DMS153 treated with DMSO at 0.1 percent for 48 hours (cell line): ENCODE results near the gene ADCY4.

Source experiments
- DNase-seq: peaks from one replicate; lab custom pipeline; 2025; ENCODE audit not compliant: unreplicated experiment; lab: John Stamatoyannopoulos, UW

ADCY4 gene

GRCh38 chr14:24279301-24280186 is 55.3 kb downstream of the ADCY4 start:
- no peak for DNase-seq

- no peak for DNase-seq
These were observed 56.4 kb downstream of the ADCY4 start for GRCh38 chr14:24278424-24278823.

- DNase-seq, result no peak
These were observed 57.1 kb downstream of the ADCY4 start for GRCh38 chr14:24277606-24278321.

GRCh38 chr14:24277071-24277470 is 57.8 kb downstream of the ADCY4 start:
- no peak for DNase-seq

- no peak for DNase-seq
These were observed 60.7 kb downstream of the ADCY4 start for GRCh38 chr14:24274101-24274543.

GRCh38 chr14:24273422-24273998 is 61.4 kb downstream of the ADCY4 start:
- DNase-seq, result no peak

GRCh38 chr14:24272467-24272866 is 62.4 kb downstream of the ADCY4 start:
- DNase-seq, result no peak

GRCh38 chr14:24271834-24272263 is 63.0 kb downstream of the ADCY4 start:
- DNase-seq, result no peak

- peak; percentile 72 for DNase-seq
These were observed 63.6 kb downstream of the ADCY4 start, which contains the start of gene RABGGTA for GRCh38 chr14:24271134-24271833. TSS of gene RABGGTA (minus strand) at chr14:24271597. CDS start at chr14:24271115, 482 bp downstream.

GRCh38 chr14:24270537-24271133 is 64.2 kb downstream of the ADCY4 start:
- no peak for DNase-seq

GRCh38 chr14:24269910-24270536 is 64.8 kb downstream of the ADCY4 start:
- DNase-seq, result no peak

GRCh38 chr14:24269368-24269767 is 65.5 kb downstream of the ADCY4 start:
- DNase-seq, result no peak
